Measurements from ENCODE around the gene PDE6D.

- TF ChIP-seq CTCF (IDR thresholded peaks at IDR 0.05) (no peak), POLR2A (IDR thresholded peaks at IDR 0.05) (no peak)
These were observed 40.8 kb upstream of the PDE6D start for GRCh38 chr2:231821908-231822307.

All from lower leg skin (tissue), 3 donors.